Hematopoietic multipotent progenitor cell treated with erythropoietin and hydrocortisone succinate and interleukin-3 and kit ligand, for 4 days (in vitro differentiated cells): ENCODE data around the gene GAL.

Experiments
- DNase-seq: peaks from one replicate; pipeline ENCODE4 v3.0.0-alpha.2; 2015

Gene GAL

DNA sequence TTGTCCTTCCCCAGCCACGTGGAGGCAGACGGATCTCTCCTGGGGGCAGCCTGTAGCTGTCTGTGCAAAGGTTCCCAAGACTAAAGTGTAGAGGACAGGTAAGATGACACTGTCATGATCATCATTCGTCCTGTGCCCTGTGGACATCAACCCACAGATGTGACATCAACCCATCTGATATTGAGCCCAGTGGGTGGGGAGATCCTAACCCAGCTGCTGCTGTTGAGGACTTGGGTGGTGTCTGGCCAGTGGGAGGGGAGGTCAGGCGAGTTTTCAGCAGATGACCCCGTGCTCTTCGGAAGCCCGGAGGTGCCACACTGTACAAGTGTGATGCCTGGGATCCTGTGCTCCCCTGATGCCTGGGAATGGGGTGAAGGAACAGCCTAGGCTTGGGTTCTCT is 1.2 kb upstream of the GAL start:
- DNase-seq = no peak

DNA sequence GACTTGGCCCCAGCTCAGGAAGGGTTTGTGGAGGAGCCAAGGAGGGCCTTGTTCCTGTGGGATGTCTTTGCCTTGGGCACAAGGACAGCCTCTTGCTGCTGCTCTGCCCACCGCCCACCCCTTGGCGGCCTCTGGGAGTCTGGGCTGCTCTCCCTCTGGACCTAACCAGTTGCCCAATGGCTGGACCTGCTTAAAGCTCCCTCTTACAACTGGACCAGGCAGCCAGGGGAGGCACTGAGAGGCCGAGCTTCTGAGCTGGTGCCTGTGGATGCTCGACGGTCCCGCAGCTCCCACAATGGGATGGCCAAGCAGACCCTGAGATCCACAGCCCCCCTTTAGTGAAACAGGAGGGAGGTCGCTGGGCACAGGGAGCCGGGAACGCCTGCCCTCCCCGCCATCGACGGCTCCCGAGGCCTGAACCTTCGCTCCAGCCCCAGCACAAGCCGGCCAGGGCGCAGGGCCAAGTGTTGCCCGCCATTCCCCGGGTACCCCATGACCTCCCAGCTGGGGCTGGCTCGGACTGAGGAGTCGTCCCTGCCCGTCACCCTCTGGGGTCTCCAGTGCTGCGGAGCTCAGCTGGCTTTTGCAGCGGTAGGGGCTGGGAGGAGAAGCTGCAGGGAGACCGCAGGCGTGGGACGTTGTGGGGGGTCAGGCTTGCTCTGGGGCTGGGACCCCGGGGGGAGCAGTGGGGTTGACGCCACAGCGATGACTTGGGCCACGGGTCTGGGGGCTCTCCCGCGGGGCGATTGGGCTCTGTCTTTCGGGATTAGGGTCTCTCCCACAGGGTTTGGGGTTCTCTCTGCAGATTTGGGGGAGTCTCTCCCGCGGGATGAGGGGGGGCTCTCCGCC is 584 bp upstream of the GAL start:
- no peak for DNase-seq

DNA sequence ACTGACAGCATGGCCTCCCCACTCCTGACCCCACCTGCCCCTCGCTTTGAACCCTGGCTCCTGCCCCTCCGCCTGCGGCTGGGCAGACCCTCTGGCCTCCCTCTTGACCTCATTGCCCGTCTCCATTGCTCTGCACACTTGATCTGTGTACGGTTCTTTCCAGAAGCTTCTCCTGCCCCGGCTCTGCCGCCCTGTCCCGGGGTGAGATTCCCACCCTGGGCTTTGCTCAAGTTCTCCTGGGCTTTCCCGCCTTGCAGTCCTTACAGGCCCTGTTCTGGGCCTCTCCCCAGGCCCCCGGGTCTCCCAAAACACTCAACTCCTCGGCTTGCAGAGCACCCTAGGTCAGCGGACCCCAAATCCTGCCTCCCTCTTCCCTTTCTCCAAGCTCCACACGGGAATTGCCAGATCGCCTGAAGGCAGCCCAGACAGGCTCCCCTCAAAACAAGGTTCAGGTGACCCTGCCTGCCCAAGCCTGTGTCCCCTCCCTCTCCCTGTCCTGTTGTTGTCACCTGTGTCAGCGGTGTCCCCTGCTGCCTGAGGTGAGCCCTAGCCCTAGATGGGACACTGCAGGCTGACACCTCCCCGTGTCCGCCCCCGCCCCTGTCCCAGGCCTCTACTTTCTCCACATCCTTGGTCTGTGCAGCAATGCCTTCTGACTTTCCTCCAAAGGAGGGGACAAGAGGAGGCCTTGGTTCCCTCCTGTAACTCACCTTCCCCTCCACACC is 1.5 kb downstream of the GAL start:
- no peak for DNase-seq

GRCh38 chr11:68686486-68686885 is 2.1 kb downstream of the GAL start:
- no peak for DNase-seq

GRCh38 chr11:68687311-68687710 is 3.0 kb downstream of the GAL start:
- DNase-seq = no peak

GRCh38 chr11:68687986-68688385 is 3.6 kb downstream of the GAL start:
- no peak for DNase-seq

DNA sequence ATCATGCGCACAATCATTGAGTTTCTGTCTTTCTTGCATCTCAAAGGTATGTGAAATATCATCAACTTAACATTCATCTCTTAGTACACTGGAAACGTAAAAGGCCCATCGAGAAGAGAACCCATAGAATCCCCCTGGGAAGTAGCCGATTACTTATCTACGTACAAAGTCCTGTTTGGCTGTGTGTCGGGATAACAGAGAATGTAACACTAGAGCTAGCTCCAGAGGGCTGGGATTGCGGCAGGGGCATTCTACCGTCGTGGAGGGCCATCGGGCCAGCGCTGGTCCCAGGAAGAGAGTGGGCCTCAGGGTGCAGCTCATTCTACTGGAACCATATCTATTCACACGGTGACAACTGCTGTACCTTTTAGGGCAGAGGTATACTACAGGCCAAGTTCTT is 4.5 kb downstream of the GAL start:
- DNase-seq = no peak

GRCh38 chr11:68689737-68690625 is 5.6 kb downstream of the GAL start:
- no peak for DNase-seq

DNA sequence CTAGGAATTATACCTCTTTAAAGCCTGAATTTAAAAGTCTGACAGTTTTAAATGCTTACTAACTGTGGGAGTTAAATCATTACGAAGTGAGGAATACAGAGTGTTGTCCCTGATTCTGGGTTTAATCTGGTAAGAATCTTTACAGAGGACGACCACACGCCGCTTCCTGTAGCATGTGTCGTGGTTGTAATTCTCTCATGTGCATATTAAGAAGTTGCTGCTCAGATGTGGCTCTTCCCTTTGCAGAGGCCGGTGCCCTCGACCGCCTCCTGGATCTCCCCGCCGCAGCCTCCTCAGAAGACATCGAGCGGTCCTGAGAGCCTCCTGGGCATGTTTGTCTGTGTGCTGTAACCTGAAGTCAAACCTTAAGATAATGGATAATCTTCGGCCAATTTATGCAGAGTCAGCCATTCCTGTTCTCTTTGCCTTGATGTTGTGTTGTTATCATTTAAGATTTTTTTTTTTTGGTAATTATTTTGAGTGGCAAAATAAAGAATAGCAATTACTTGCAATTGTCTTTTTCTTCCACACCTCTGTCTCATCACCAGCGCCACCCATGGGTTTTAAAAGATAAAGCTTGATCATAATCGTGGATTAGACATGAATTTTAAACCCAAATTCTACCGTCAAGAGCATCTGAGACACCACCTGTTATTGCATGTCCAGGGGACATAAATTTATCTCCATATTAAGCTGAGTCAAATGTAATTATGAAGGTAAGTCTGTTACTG is 6.5 kb downstream of the GAL start:
- peak; percentile 66 for DNase-seq

GRCh38 chr11:68691402-68691784 is 7.0 kb downstream of the GAL start:
- no peak for DNase-seq

GRCh38 chr11:68692115-68692514 is 7.8 kb downstream of the GAL start:
- no peak for DNase-seq

GRCh38 chr11:68692871-68693483 is 8.6 kb downstream of the GAL start:
- no peak for DNase-seq

GRCh38 chr11:68693484-68693882 is 9.1 kb downstream of the GAL start:
- no peak for DNase-seq

- no peak for DNase-seq
Measured at GRCh38 chr11:68694431-68695297, 10.3 kb downstream of the GAL start.

DNA sequence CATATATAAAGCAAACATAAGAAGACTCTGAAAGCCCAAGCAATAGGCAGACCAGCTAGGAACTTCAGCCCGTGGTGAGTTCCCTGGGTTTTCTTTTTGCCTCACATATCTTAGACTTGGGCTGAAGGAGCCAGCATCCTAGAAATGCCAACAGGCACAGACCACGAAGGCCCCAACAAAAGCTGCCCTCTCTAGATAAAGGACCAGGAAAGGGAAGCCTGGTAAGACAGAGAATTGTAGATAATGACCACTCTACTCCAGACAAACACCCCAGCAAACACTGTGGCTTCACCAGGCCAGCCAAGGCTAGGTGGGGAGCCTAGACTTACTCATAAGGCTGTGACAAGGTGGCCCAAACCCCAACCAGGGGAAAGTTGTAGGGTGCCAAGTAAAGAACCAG is 11.2 kb downstream of the GAL start:
- DNase-seq = peak; percentile 95

- DNase-seq = no peak
Measured at GRCh38 chr11:68698993-68699392, 14.6 kb downstream of the GAL start.

DNA sequence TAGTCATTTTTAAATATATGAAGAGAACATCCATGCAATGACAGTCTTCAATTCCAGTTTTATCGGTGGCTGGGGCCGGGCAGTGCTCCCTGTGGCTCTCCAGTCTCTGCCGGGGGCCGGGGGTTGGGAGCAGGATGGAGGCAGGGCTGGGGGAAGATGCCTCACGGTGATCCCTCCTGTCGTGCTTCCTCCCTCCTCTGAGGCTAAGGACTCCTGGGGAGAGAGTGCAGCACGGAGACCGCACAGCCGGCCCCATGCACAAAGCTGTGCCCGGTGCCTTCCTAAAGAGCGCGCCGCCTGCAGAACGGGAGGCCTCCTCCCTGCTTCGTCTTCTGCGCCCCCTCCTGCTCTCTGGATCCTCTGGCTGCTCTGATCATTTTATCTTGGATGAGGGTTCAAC is 20.5 kb downstream of the GAL start:
- no peak for DNase-seq

DNA sequence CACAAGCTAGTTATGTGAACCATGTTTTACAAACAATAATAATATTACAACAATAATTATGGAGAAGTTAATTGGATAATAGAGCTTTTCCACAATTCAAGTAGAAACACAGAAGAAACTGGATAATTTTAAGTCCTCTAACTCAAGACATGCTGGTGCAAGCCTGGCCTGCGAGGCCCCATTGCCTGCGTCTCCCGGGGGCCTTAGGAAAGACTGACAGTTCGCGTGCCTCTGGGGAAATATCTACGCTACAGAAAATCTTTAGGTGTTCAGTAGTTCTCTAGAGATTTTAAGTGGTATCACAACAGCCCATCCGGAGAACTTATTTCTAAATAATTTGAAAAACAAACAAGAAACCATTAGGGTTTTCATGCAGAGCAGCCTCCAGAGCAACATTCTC is 23.2 kb downstream of the GAL start:
- DNase-seq = no peak

GRCh38 chr11:68709062-68709461 is 24.7 kb downstream of the GAL start:
- no peak for DNase-seq

DNA sequence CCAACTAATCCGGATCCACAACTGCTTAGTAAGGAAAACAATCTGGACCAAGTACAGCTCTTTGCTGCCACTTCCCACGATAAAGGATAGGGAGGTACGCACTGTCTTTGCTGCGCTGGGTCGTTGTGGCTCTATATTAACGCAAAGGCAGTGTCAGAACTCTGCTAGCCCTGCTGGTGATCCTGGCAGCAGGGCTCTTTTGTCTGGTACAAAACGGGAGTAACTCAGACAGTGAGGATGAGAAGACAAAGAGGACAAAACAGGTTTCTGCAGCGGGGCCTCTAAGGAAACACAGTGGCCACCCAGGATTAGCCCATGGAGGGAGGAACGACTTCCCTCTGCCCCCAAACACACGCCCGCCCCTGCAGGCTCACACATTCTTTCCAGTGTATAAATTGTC is 26.1 kb downstream of the GAL start:
- no peak for DNase-seq

DNA sequence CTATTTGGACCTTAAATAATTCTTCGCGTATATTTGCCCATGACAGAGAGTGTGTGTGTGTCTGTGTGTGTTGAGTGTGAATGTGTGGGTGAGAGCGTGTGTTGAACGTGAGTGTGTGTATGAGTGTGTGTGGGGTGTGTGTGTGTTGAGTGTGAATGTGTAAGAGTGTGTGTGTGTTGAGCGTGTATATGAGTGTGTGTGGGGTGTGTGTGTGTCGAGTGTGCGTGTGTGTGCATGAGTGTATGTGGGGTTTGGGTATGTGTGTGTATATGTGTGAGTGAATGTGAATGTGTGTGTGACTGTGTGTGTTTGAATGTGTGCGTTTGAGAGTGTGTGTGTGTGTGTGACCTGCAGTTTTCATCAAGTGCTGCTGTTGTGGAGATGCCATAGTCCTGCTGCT is 26.8 kb downstream of the GAL start:
- DNase-seq = no peak
